Activated CD4-positive, alpha-beta T cell treated with anti-CD3 and anti-CD28 coated beads, Interleukin-2, amount 10 ng/mL, durations not matched to agents 24 days and 14 days (primary cell): ENCODE data around the gene LFNG. TPM values are rescaled to one million over a fixed set of nuclear protein-coding genes. Genes with fewer than 3 reads are reported as not detected.

Source experiments
- DNase-seq: peaks from one replicate; pipeline ENCODE4 v3.0.0; 2022
- H3K27ac Mint-ChIP-seq: one replicate; pipeline ENCODE4 v1.8.0; 2022; ENCODE audit warnings: mild to moderate bottlenecking, mixed read lengths
- H3K27me3 Mint-ChIP-seq: one replicate; pipeline ENCODE4 v1.8.0; 2022; ENCODE audit warnings: mixed read lengths
- H3K36me3 Mint-ChIP-seq: one replicate; pipeline ENCODE4 v1.8.0; 2022; ENCODE audit warnings: low read depth, mild to moderate bottlenecking, mixed read lengths
- H3K4me1 Mint-ChIP-seq: one replicate; pipeline ENCODE4 v1.8.0; 2021; ENCODE audit warnings: mixed read lengths
- H3K4me3 Mint-ChIP-seq: one replicate; pipeline ENCODE4 v1.8.0; 2022; ENCODE audit warnings: mild to moderate bottlenecking, moderate library complexity, mixed read lengths
- H3K9me3 Mint-ChIP-seq: one replicate; pipeline ENCODE4 v1.8.0; 2021; ENCODE audit warnings: mixed read lengths
- intact Hi-C: fragments of 100-400 bp; cut with micrococcal nuclease; formaldehyde crosslinking; loops from one replicate; pipeline ENCODE4 v1.15.1; 2023
- total RNA-seq: library from RNA; stranded (reverse); gene quantifications from 2 replicates; pipeline ENCODE4 v1.2.3, GENCODE V29; 2022

The LFNG gene
- total RNA-seq, 1 donor from 2014 or later, result 34.2 TPM

GRCh38 chr7:2540133-2540532, 20.6 kb downstream of the LFNG start:
- intact Hi-C loops, result no loop called here
- Mint-ChIP-seq H3K4me3 (no peak overlapping the region), H3K27me3 (no peaks in the 10 kb centered on the region), H3K36me3 (peaks cover 18% of the 10 kb centered on the region), H3K4me1 (no peaks in the 10 kb centered on the region), H3K9me3 (no peaks in the 10 kb centered on the region), H3K27ac (no peak overlapping the region)
- DNase-seq, result no peak

- H3K27ac Mint-ChIP-seq, result no peak overlapping the region
- intact Hi-C loops, result no loop called here
- DNase-seq, result no peak
- no peaks in the 10 kb centered on the region for H3K9me3 Mint-ChIP-seq
- H3K27me3 Mint-ChIP-seq, result no peaks in the 10 kb centered on the region
- H3K4me3 Mint-ChIP-seq, result no peak overlapping the region
- H3K4me1 Mint-ChIP-seq, result no peaks in the 10 kb centered on the region
- peaks cover 19% of the 10 kb centered on the region for H3K36me3 Mint-ChIP-seq
These were observed 21.1 kb downstream of the LFNG start for GRCh38 chr7:2540641-2541051.

GRCh38 chr7:2541291-2542010, 21.9 kb downstream of the LFNG start:
- no peaks in the 10 kb centered on the region for H3K9me3 Mint-ChIP-seq
- DNase-seq, result no peak
- H3K4me3 Mint-ChIP-seq, result no peak overlapping the region
- peaks cover 24% of the 10 kb centered on the region for H3K36me3 Mint-ChIP-seq
- no peak overlapping the region for H3K27ac Mint-ChIP-seq
- intact Hi-C loops, result no loop called here
- H3K4me1 Mint-ChIP-seq, result no peaks in the 10 kb centered on the region
- no peaks in the 10 kb centered on the region for H3K27me3 Mint-ChIP-seq

GRCh38 chr7:2542011-2542915, 22.7 kb downstream of the LFNG start:
- Mint-ChIP-seq H3K9me3 (no peaks in the 10 kb centered on the region), H3K4me3 (no peak overlapping the region), H3K4me1 (no peaks in the 10 kb centered on the region), H3K27ac (no peak overlapping the region), H3K27me3 (no peaks in the 10 kb centered on the region), H3K36me3 (peaks cover 27% of the 10 kb centered on the region)
- intact Hi-C loops, result no loop called here
- no peak for DNase-seq

GRCh38 chr7:2542916-2543871, 23.6 kb downstream of the LFNG start:
- intact Hi-C loops, result no loop called here
- Mint-ChIP-seq H3K4me1 (no peaks in the 10 kb centered on the region), H3K9me3 (no peaks in the 10 kb centered on the region), H3K4me3 (no peak overlapping the region), H3K36me3 (peaks cover 32% of the 10 kb centered on the region), H3K27ac (no peak overlapping the region), H3K27me3 (no peaks in the 10 kb centered on the region)
- DNase-seq, result no peak

- intact Hi-C loops, result no loop called here
- H3K4me1 Mint-ChIP-seq, result peaks cover 5% of the 10 kb centered on the region
- peaks cover 39% of the 10 kb centered on the region for H3K36me3 Mint-ChIP-seq
- H3K27ac Mint-ChIP-seq, result no peak overlapping the region
- no peak overlapping the region for H3K4me3 Mint-ChIP-seq
- H3K27me3 Mint-ChIP-seq, result no peaks in the 10 kb centered on the region
- no peaks in the 10 kb centered on the region for H3K9me3 Mint-ChIP-seq
- no peak for DNase-seq
These were observed 25.1 kb downstream of the LFNG start for GRCh38 chr7:2544541-2545188.

GRCh38 chr7:2545746-2546425, 26.3 kb downstream of the LFNG start:
- Mint-ChIP-seq H3K36me3 (peaks cover 45% of the 10 kb centered on the region), H3K9me3 (no peaks in the 10 kb centered on the region), H3K4me1 (peaks cover 5% of the 10 kb centered on the region), H3K4me3 (no peak overlapping the region), H3K27ac (no peak overlapping the region), H3K27me3 (no peaks in the 10 kb centered on the region)
- no peak for DNase-seq
- intact Hi-C loops, result no loop called here

- intact Hi-C loops, result no loop called here
- H3K4me1 Mint-ChIP-seq, result peaks cover 5% of the 10 kb centered on the region
- no peak for DNase-seq
- H3K36me3 Mint-ChIP-seq, result peaks cover 48% of the 10 kb centered on the region
- no peaks in the 10 kb centered on the region for H3K9me3 Mint-ChIP-seq
- H3K27me3 Mint-ChIP-seq, result no peaks in the 10 kb centered on the region
- H3K4me3 Mint-ChIP-seq, result no peak overlapping the region
- no peak overlapping the region for H3K27ac Mint-ChIP-seq
These were observed 27.4 kb downstream of the LFNG start for GRCh38 chr7:2546776-2547586.

- peaks cover 20% of the 10 kb centered on the region for H3K4me1 Mint-ChIP-seq
- peaks cover 39% of the 10 kb centered on the region for H3K36me3 Mint-ChIP-seq
- H3K27ac Mint-ChIP-seq, result no peak overlapping the region
- H3K9me3 Mint-ChIP-seq, result no peaks in the 10 kb centered on the region
- H3K4me3 Mint-ChIP-seq, result no peak overlapping the region
- no peaks in the 10 kb centered on the region for H3K27me3 Mint-ChIP-seq
- intact Hi-C loops, result loop anchor here (10.0 kb wide), 1 partner anchor 47 kb away; no protein-coding TSS in a partner anchor
- DNase-seq, result no peak
These were observed 31.8 kb downstream of the LFNG start for GRCh38 chr7:2551418-2551817.

GRCh38 chr7:2553108-2553507, 33.5 kb downstream of the LFNG start:
- Mint-ChIP-seq H3K9me3 (no peaks in the 10 kb centered on the region), H3K36me3 (peaks cover 29% of the 10 kb centered on the region), H3K4me3 (peak overlapping the region; percentile 90), H3K4me1 (peaks cover 25% of the 10 kb centered on the region), H3K27ac (peak overlapping the region; percentile 56), H3K27me3 (no peaks in the 10 kb centered on the region)
- intact Hi-C loops, result loop anchor here (10.0 kb wide), 1 partner anchor 48 kb away; no protein-coding TSS in a partner anchor
- DNase-seq, result no peak

GRCh38 chr7:2553831-2554581, 34.4 kb downstream of the LFNG start:
- DNase-seq, result no peak
- H3K4me1 Mint-ChIP-seq, result peaks cover 28% of the 10 kb centered on the region
- peak overlapping the region; percentile 90 for H3K4me3 Mint-ChIP-seq
- intact Hi-C loops, result loop anchor here (10.0 kb wide), 1 partner anchor 49 kb away; no protein-coding TSS in a partner anchor
- peaks cover 26% of the 10 kb centered on the region for H3K36me3 Mint-ChIP-seq
- no peaks in the 10 kb centered on the region for H3K9me3 Mint-ChIP-seq
- no peaks in the 10 kb centered on the region for H3K27me3 Mint-ChIP-seq
- peak overlapping the region; percentile 88 for H3K27ac Mint-ChIP-seq
